Naive B cell (primary cell): Measurements from ENCODE around the gene TOPBP1. TPM values are rescaled to one million over a fixed set of nuclear protein-coding genes. Genes with fewer than 3 reads are reported as not detected.

Experiments used
- ATAC-seq, 2 donors: fragments of 150-1000 bp; cut with Tn5 transposase; 2 replicates each; pipeline ENCODE4 v1.10.0; 2021; ENCODE audit warnings: low read depth in 2 of 2, mild to moderate bottlenecking in 2 of 2, moderate library complexity in 2 of 2
- DNase-seq: peaks from one replicate; pipeline ENCODE4 v3.0.0; 2022
- H3K27ac Mint-ChIP-seq, 6 donors: one replicate each; pipeline ENCODE4 v1.8.0; 2020 to 2022; ENCODE audit warnings: mild to moderate bottlenecking in 6 of 6, mixed read lengths in 6 of 6, moderate library complexity in 5 of 6, inconsistent platforms in 2 of 6
- H3K27me3 Mint-ChIP-seq, 3 donors: one replicate each; pipeline ENCODE4 v1.8.0; 2021 to 2022; ENCODE audit warnings: mixed read lengths in 3 of 3, mild to moderate bottlenecking in 1 of 3
- H3K36me3 Mint-ChIP-seq, 2 donors: one replicate each; pipeline ENCODE4 v1.8.0; 2020 to 2022; ENCODE audit warnings: mixed read lengths in 2 of 2, inconsistent platforms in 1 of 2, mild to moderate bottlenecking in 1 of 2
- H3K4me1 Mint-ChIP-seq, 3 donors: one replicate each; pipeline ENCODE4 v1.8.0; 2020 to 2022; ENCODE audit warnings: mixed read lengths in 3 of 3, inconsistent platforms in 1 of 3, mild to moderate bottlenecking in 1 of 3, moderate library complexity in 1 of 3
- H3K4me3 Mint-ChIP-seq, 8 donors: one replicate each; pipeline ENCODE4 v1.8.0; 2020 to 2022; ENCODE audit warnings: mild to moderate bottlenecking in 8 of 8, mixed read lengths in 8 of 8, moderate library complexity in 8 of 8, inconsistent platforms in 2 of 8
- H3K9me3 Mint-ChIP-seq, 7 donors: one replicate each; pipeline ENCODE4 v1.8.0; 2020 to 2022; ENCODE audit warnings: mixed read lengths in 7 of 7, mild to moderate bottlenecking in 5 of 7, inconsistent platforms in 2 of 7, moderate library complexity in 1 of 7
- polyA plus RNA-seq, 6 donors: library from polyadenylated mRNA; unstranded; fragments of 300-500 nt; fragmentation: Illumina TruSeq; gene quantifications; one replicate each; pipeline ENCODE4 v1.2.3, GENCODE V29; 2021; ENCODE audit warnings: low read depth in 6 of 6

TOPBP1 gene
- 10 to 100 TPM in 5 of 6 donors, 1 to 10 TPM in 1; 1.6 to 20.8 (median 11.9) TPM for polyA plus RNA-seq

- no peaks in the 10 kb centered on the region for H3K9me3 Mint-ChIP-seq
- peaks cover 34 to 44% (median 40%) of the 10 kb centered on the region in 3 donors for H3K4me1 Mint-ChIP-seq
- no peaks in the 10 kb centered on the region for H3K27me3 Mint-ChIP-seq
- H3K27ac Mint-ChIP-seq = peak within 1 kb of the TSS; percentile 92 to 99 (median 99)
- peak within 1 kb of the TSS; percentile 88 to 99 (median 97) for H3K4me3 Mint-ChIP-seq
- ATAC-seq = peak; percentile 93 to 94
- H3K36me3 Mint-ChIP-seq = peaks cover 0 to under 1% of the 10 kb centered on the region in 2 donors
- DNase-seq = peak; percentile 82
Observed at GRCh38 chr3:133661454-133662277, at the start of gene TOPBP1. Gene TOPBP1, minus strand, starts transcription at chr3:133661941. Its CDS starts 814 bp downstream, at chr3:133661127.

- Mint-ChIP-seq H3K4me3 (no peak overlapping the region), H3K36me3 (no peaks in the 10 kb centered on the region), H3K4me1 (no peaks in the 10 kb centered on the region), H3K27me3 (peaks cover 26 to 36% (median 30%) of the 10 kb centered on the region in 3 donors), H3K27ac (peak overlapping the region in 1 of 6 donors; percentile 28), H3K9me3 (no peaks in the 10 kb centered on the region)
- no peak for DNase-seq
- no peak for ATAC-seq
Observed at GRCh38 chr3:133711013-133711412, 49.3 kb upstream of the TOPBP1 start.

GRCh38 chr3:133709139-133709750, 47.5 kb upstream of the TOPBP1 start:
- no peaks in the 10 kb centered on the region for H3K9me3 Mint-ChIP-seq
- H3K27ac Mint-ChIP-seq = no peak overlapping the region
- H3K36me3 Mint-ChIP-seq = no peaks in the 10 kb centered on the region
- no peaks in the 10 kb centered on the region for H3K4me1 Mint-ChIP-seq
- H3K27me3 Mint-ChIP-seq = peaks cover 35 to 51% (median 43%) of the 10 kb centered on the region in 3 donors
- DNase-seq (no peak), ATAC-seq (no peak)
- H3K4me3 Mint-ChIP-seq = no peak overlapping the region

GRCh38 chr3:133706033-133706432, 44.3 kb upstream of the TOPBP1 start:
- DNase-seq = no peak
- H3K27ac Mint-ChIP-seq = no peak overlapping the region

GRCh38 chr3:133703915-133704314, 42.2 kb upstream of the TOPBP1 start:
- H3K4me1 Mint-ChIP-seq = no peaks in the 10 kb centered on the region
- no peak overlapping the region for H3K27ac Mint-ChIP-seq
- no peak overlapping the region for H3K4me3 Mint-ChIP-seq
- H3K9me3 Mint-ChIP-seq = peaks cover 0 to 4% (median 0%) of the 10 kb centered on the region in 7 donors
- DNase-seq (no peak), ATAC-seq (no peak)
- no peaks in the 10 kb centered on the region for H3K36me3 Mint-ChIP-seq
- peaks cover 30 to 56% (median 44%) of the 10 kb centered on the region in 3 donors for H3K27me3 Mint-ChIP-seq

More at GRCh38 chr3:133706033-133706432, 44.3 kb upstream of the TOPBP1 start:
- Mint-ChIP-seq H3K4me1 (no peaks in the 10 kb centered on the region), H3K4me3 (no peak overlapping the region), H3K36me3 (no peaks in the 10 kb centered on the region), H3K27me3 (peaks cover 41 to 54% (median 47%) of the 10 kb centered on the region in 3 donors), H3K9me3 (no peaks in the 10 kb centered on the region)
- no peak for ATAC-seq

- Mint-ChIP-seq H3K27me3 (peaks cover 25 to 46% (median 33%) of the 10 kb centered on the region in 3 donors), H3K4me1 (no peaks in the 10 kb centered on the region), H3K4me3 (no peak overlapping the region), H3K36me3 (peaks cover 0 to 8% of the 10 kb centered on the region in 2 donors), H3K9me3 (peaks cover 0 to 18% (median 8%) of the 10 kb centered on the region in 7 donors), H3K27ac (no peak overlapping the region)
- ATAC-seq (no peak), DNase-seq (no peak)
Observed at GRCh38 chr3:133701435-133702358, 40.0 kb upstream of the TOPBP1 start.

- H3K4me3 Mint-ChIP-seq = no peak overlapping the region
- peaks cover 0 to 18% (median 8%) of the 10 kb centered on the region in 7 donors for H3K9me3 Mint-ChIP-seq
- H3K27me3 Mint-ChIP-seq = peaks cover 17 to 35% (median 25%) of the 10 kb centered on the region in 3 donors
- DNase-seq (no peak), ATAC-seq (no peak)
- H3K36me3 Mint-ChIP-seq = peaks cover 0 to 8% of the 10 kb centered on the region in 2 donors
- no peaks in the 10 kb centered on the region for H3K4me1 Mint-ChIP-seq
- peak overlapping the region in 1 of 6 donors; percentile 47 for H3K27ac Mint-ChIP-seq
Observed at GRCh38 chr3:133700351-133700750, 38.6 kb upstream of the TOPBP1 start.

GRCh38 chr3:133699903-133700302, 38.2 kb upstream of the TOPBP1 start:
- Mint-ChIP-seq H3K36me3 (peaks cover 0 to 8% of the 10 kb centered on the region in 2 donors), H3K27me3 (peaks cover 17 to 30% (median 22%) of the 10 kb centered on the region in 3 donors), H3K4me3 (no peak overlapping the region), H3K27ac (no peak overlapping the region), H3K4me1 (no peaks in the 10 kb centered on the region), H3K9me3 (peaks cover 0 to 18% (median 8%) of the 10 kb centered on the region in 7 donors)
- ATAC-seq = no peak
- no peak for DNase-seq

GRCh38 chr3:133699467-133699866, 37.7 kb upstream of the TOPBP1 start:
- DNase-seq (no peak), ATAC-seq (no peak)
- H3K4me3 Mint-ChIP-seq = no peak overlapping the region
- H3K27ac Mint-ChIP-seq = peak overlapping the region in 1 of 6 donors; percentile 61
- H3K27me3 Mint-ChIP-seq = peaks cover 15 to 27% (median 20%) of the 10 kb centered on the region in 3 donors
- H3K36me3 Mint-ChIP-seq = peaks cover 0 to 8% of the 10 kb centered on the region in 2 donors
- no peaks in the 10 kb centered on the region for H3K4me1 Mint-ChIP-seq
- peaks cover 0 to 18% (median 8%) of the 10 kb centered on the region in 7 donors for H3K9me3 Mint-ChIP-seq

- Mint-ChIP-seq H3K36me3 (peaks cover 0 to 8% of the 10 kb centered on the region in 2 donors), H3K27me3 (peaks cover 5 to 19% (median 11%) of the 10 kb centered on the region in 3 donors), H3K4me3 (no peak overlapping the region), H3K4me1 (no peaks in the 10 kb centered on the region), H3K9me3 (peaks cover 0 to 18% (median 8%) of the 10 kb centered on the region in 7 donors), H3K27ac (no peak overlapping the region)
- no peak for DNase-seq
- no peak for ATAC-seq
Observed at GRCh38 chr3:133697960-133698359, 36.2 kb upstream of the TOPBP1 start.

GRCh38 chr3:133695560-133696171, 33.9 kb upstream of the TOPBP1 start:
- peaks cover 5 to 12% (median 11%) of the 10 kb centered on the region in 3 donors for H3K27me3 Mint-ChIP-seq
- H3K36me3 Mint-ChIP-seq = peaks cover 0 to 8% of the 10 kb centered on the region in 2 donors
- no peak overlapping the region for H3K27ac Mint-ChIP-seq
- ATAC-seq = no peak
- no peak for DNase-seq
- H3K4me1 Mint-ChIP-seq = no peaks in the 10 kb centered on the region
- H3K4me3 Mint-ChIP-seq = no peak overlapping the region
- H3K9me3 Mint-ChIP-seq = peaks cover 0 to 18% (median 8%) of the 10 kb centered on the region in 7 donors
